ENCODE measurements around the gene DYSF.

DNA sequence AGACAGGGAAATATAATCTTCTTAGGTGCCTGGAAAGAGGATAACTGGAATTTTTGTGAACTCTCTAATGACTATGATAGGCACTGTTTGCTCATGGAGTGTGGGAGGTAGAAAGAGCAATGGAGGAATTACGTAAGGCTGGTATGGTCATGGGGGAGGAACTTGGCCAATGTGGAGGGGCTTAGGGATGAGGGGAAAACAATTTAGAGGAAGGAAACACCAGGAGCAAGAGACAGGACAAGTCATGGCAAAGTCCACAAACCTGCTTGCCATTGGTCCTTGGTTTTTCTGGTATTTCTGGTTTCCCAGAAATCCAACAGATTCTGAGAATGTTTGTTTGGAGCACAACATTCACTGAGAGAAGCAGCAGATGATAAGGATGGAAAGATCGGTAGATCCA lies 274.2 kb downstream of the DYSF start:
- TF ChIP-seq, protein P1, sequence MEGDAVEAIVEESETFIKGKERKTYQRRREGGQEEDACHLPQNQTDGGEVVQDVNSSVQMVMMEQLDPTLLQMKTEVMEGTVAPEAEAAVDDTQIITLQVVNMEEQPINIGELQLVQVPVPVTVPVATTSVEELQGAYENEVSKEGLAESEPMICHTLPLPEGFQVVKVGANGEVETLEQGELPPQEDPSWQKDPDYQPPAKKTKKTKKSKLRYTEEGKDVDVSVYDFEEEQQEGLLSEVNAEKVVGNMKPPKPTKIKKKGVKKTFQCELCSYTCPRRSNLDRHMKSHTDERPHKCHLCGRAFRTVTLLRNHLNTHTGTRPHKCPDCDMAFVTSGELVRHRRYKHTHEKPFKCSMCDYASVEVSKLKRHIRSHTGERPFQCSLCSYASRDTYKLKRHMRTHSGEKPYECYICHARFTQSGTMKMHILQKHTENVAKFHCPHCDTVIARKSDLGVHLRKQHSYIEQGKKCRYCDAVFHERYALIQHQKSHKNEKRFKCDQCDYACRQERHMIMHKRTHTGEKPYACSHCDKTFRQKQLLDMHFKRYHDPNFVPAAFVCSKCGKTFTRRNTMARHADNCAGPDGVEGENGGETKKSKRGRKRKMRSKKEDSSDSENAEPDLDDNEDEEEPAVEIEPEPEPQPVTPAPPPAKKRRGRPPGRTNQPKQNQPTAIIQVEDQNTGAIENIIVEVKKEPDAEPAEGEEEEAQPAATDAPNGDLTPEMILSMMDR (IDR thresholded peaks at IDR 0.05), result no peak
- no peak for TF ChIP-seq POLR2A (IDR thresholded peaks at IDR 0.05)

Measured in lower leg skin (tissue), 3 donors.